Activated T-cell treated with anti-CD3 and anti-CD28 coated beads for 24 hours (primary cell): ENCODE data around the gene CCDC190.
"Not testable (repeated sequence)": the region's sequence is repeated elsewhere in the genome, so short reads cannot be mapped to it uniquely, and the experiment has no call there.

Experiments used
- DNase-seq: peaks from one replicate; pipeline ENCODE4 v3.0.0-alpha.2; 2020; ENCODE audit warnings: low read depth

The CCDC190 gene

GRCh38 chr1:162861101-162861500, at the start of gene CCDC190:
Gene CCDC190, minus strand, starts transcription at chr1:162861175. Its CDS starts 1,529 bp downstream, at chr1:162859646.
- no peak for DNase-seq

- no peak for DNase-seq
These were observed 49.2 kb upstream of the CCDC190 start for GRCh38 chr1:162910161-162910560.

GRCh38 chr1:162908780-162909179, 47.8 kb upstream of the CCDC190 start:
- DNase-seq: no peak

- DNase-seq: no peak
These were observed 47.3 kb upstream of the CCDC190 start for GRCh38 chr1:162908236-162908635.

- no peak for DNase-seq
These were observed 45.5 kb upstream of the CCDC190 start for GRCh38 chr1:162906485-162906884.

- DNase-seq: no peak
These were observed 44.5 kb upstream of the CCDC190 start for GRCh38 chr1:162905174-162906158.

GRCh38 chr1:162904579-162904978, 43.6 kb upstream of the CCDC190 start:
- DNase-seq: no peak

- no peak for DNase-seq
These were observed 43.0 kb upstream of the CCDC190 start for GRCh38 chr1:162904023-162904422.

- DNase-seq: no peak
These were observed 42.3 kb upstream of the CCDC190 start for GRCh38 chr1:162903246-162903645.

GRCh38 chr1:162902416-162902815, 41.4 kb upstream of the CCDC190 start:
- DNase-seq: no peak

GRCh38 chr1:162901243-162901642, 40.3 kb upstream of the CCDC190 start:
- no peak for DNase-seq

- no peak for DNase-seq
These were observed 38.6 kb upstream of the CCDC190 start for GRCh38 chr1:162899422-162900146.

- DNase-seq: no peak
These were observed 32.6 kb upstream of the CCDC190 start for GRCh38 chr1:162893612-162893908.

- no peak for DNase-seq
These were observed 32.1 kb upstream of the CCDC190 start for GRCh38 chr1:162892906-162893611.

- DNase-seq: no peak
These were observed 29.0 kb upstream of the CCDC190 start for GRCh38 chr1:162889989-162890388.

GRCh38 chr1:162886705-162887104, 25.7 kb upstream of the CCDC190 start:
- DNase-seq: no peak

- DNase-seq: no peak
These were observed 24.3 kb upstream of the CCDC190 start for GRCh38 chr1:162885265-162885664.

GRCh38 chr1:162884831-162885230, 23.9 kb upstream of the CCDC190 start:
- DNase-seq: no peak

- DNase-seq: no peak
These were observed 21.3 kb upstream of the CCDC190 start for GRCh38 chr1:162882248-162882674.

GRCh38 chr1:162881590-162881989, 20.6 kb upstream of the CCDC190 start:
- DNase-seq: no peak

GRCh38 chr1:162880617-162881016, 19.6 kb upstream of the CCDC190 start:
- not testable (repeated sequence) for DNase-seq

GRCh38 chr1:162878000-162878596, 17.1 kb upstream of the CCDC190 start:
- DNase-seq: no peak
